HG02938 (cell line): ENCODE measurements around the gene DENND1B.

Experiments
- ATAC-seq: cut with Tn5 transposase; IDR thresholded peaks from one replicate; pipeline ENCODE4 v1.9.1; 2021; ENCODE audit warnings: mild to moderate bottlenecking, moderate library complexity; ENCODE audit not compliant: unreplicated experiment

The DENND1B gene

DNA sequence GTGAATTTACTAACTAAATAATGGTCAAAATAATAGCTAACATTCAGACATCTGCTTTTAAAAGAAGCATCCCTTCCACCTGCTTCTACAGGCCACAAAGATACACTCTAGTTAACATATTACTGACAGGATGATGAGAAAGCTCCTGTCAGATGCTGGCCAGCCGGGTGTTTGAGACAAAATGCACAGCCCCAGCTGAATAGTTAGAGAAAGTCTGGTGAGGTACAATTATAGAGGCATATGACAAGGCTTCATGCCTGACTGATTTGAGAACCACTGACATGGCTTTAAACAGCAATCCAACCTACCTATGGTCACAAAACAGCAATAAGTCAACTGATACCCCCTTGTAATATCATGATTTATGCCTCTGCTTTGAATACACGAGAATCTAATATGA is 137.0 kb downstream of the DENND1B start:
- no peak for ATAC-seq

- ATAC-seq = no peak
Observed at GRCh38 chr1:197637406-197637805, 137.9 kb downstream of the DENND1B start.

GRCh38 chr1:197633447-197634078 is 141.7 kb downstream of the DENND1B start:
- no peak for ATAC-seq

DNA sequence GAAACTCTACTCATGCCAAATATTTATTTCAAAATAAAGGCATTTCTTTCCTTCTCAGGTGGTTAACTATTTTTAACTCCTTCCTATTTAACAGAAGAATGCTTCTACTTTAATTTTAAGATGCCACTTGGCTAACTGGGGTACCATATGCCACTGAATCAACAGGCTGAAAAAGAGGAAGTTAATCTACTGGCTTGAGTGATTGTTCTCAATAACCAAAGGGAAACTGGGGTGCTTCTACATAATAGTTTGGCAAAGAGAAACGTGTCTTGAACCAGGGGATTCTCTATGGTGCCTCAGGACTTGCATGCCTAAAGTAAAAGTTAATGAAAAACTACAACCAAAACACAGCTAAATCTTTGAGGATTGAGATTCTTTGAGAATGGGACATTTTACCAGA is 142.6 kb downstream of the DENND1B start:
- no peak for ATAC-seq

- ATAC-seq = no peak
Observed at GRCh38 chr1:197632005-197632404, 143.3 kb downstream of the DENND1B start.

- ATAC-seq = no peak
Observed at GRCh38 chr1:197622371-197622770, 152.9 kb downstream of the DENND1B start.

- ATAC-seq = no peak
Observed at GRCh38 chr1:197621761-197622160, 153.5 kb downstream of the DENND1B start.

DNA sequence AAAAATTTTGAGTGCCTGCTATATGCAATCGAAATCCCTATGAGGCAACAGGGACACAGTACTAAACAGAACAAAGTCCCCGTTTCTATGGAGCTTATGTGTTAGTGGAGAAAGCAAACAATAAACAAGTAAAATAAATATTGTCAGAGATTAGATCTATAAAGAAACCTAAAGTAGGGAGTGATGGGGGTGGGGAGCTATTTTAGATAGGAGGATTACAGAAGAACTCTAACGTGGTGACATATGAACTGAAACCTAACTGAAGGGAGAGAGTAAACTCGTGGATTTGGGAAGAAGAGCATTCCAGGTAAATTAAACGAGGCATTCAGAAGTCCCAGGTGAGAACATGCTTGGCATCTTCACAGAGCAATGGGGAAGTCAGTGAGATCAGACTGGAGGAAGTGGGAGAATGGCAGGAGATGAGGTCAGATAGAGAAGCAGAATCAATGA is 154.5 kb downstream of the DENND1B start:
- ATAC-seq = no peak

- no peak for ATAC-seq
Observed at GRCh38 chr1:197619008-197619640, 156.2 kb downstream of the DENND1B start.

- ATAC-seq = no peak
Observed at GRCh38 chr1:197618061-197618460, 157.2 kb downstream of the DENND1B start.

GRCh38 chr1:197615693-197616011 is 159.6 kb downstream of the DENND1B start:
- no peak for ATAC-seq

DNA sequence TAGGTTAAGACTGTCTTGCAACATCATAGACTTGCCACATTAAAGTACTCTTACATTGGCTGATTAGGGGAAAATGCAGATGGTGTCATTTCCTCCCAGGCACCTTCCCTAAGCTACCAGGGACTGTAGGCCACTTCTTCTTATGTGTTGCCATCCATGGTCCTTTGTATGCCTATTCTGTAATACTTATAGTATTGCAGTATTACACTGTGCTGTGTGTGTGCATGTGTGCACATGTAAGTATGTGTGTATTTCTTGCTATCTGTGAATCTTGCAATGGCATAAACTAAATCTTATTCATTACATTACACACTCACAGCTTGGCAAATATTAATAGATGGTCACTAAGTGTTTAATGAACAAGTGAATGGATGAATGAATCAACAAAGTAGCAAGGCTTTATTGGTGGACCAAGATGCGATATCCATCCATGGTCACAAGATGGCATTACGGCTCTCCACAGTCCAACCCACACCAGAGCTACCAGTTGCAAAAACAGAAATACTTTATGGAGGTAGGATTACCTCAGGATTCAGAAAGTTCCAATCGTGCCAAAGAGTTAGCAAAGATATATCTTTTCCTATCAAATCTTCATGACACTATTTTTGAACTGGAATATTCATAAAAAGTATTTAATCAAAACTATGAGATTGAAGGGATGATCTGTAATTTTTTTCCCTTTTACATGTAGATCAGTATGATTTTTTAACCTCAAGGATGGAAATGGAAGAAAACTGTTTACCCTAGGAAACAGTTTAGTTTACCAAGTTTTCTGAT is 160.2 kb downstream of the DENND1B start:
- ATAC-seq = peak; percentile 87

DNA sequence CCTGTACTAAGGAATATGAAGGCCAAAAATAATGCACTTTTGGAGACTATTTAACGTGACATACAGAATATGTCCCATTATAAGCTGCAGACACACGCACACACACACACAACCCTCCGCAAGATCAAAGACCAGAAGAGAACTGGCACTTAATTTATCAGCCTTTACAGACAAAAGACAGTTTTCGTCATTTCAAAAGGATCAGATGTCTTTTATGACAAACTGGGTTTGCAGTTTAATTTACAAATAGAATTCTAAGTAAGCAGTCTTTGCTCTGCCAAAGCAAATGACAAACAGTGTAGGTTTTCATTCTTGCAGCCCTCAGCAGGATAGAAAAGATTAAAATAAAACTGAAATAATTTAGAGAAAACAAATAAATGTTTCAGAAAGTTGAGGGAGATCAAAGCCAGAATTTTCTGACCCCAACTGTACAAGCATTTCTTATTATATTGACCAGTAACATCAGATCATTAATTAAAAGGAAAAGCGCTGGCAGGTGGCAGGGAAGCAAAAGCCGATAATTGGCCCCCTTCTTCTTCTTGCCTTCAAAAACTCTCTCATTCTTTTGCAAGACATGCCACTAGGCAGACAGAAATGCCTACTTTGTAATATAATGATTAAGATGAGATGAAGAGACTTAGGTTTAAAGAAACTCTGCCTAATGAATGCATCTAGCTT is 169.0 kb downstream of the DENND1B start:
- no peak for ATAC-seq

DNA sequence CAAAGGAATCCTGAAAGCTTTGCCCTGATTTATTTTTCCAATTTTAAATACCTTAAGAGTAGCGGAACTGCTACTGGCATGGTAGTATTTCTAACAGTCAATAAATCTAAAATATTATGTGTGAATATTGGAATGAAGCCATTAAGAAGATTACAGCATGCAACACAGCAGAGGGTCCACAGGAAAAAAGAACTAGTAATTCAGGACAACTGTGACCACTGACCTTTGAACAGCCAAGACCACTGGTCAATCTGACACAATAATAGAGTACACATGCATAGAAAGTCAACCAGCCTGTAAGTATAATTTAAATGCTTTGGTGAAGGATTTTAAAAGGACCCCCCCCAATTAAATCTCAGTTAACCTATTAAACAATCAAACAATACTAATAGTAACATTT is 171.0 kb downstream of the DENND1B start:
- ATAC-seq = no peak

DNA sequence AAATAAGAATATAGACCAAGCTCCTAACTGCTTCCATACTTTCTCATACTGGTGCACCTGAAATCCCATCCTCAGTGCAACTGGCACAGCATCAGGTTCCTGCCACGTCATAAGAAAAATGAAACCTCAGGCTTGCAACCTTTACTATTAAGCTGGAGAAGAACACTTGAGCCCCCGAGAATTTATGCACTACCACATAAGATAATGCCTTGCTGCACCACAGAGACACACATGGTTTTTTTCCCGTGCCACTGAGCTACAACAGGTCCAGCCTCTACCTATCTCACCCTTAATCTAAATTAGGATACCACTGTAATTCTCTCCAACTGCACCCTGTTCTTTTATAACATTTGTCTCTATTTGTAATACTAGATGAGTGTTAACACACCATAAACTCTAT is 174.5 kb downstream of the DENND1B start:
- ATAC-seq = no peak

GRCh38 chr1:197599789-197600188 is 175.5 kb downstream of the DENND1B start:
- ATAC-seq = no peak

- no peak for ATAC-seq
Observed at GRCh38 chr1:197598935-197599334, 176.3 kb downstream of the DENND1B start.

DNA sequence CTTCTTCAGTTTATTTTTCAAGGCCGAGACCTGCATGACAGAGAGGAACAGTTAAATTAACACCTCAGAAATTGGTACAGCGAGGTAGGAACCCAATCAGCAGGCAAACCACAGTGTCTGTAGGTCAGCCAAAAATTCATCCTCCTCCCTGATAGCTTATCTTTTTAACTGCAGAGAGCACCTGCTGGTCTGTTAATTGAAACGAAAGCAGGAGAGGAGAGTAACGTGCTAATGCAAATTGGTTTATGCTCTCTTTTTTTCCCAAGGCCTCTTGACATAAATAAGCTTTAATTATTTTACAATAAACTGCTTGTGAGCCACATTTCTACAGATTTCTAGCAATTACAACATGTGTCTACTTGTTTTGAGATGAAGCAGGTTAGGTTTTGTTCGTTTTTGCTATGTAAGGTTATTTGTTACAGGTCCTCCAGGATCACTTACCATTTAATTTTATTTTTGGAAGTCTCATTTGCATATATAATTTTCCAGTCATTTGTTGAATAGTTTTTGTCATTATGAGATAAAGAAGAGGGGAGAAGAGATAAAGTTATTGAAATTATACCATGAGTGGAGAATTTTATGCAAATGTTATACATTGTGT is 179.9 kb downstream of the DENND1B start:
- no peak for ATAC-seq

DNA sequence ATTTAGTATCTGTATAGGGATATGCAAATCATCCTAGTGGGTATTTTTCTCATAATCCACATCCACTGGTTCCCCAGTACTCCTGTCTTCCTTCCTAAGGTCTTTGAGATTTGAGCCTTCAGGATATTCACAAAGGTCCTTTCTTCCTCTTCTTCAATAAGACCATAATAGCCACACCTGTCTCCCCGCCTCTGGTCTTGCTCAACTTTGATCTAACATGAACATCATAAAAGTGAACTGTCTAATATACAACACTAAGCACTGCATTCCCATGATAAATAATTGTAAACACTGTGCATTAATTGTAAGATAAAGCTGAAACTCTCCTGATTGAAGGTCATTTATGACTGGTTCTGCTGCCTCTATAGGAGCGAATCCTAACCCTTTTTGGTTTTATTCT is 184.6 kb downstream of the DENND1B start:
- no peak for ATAC-seq

DNA sequence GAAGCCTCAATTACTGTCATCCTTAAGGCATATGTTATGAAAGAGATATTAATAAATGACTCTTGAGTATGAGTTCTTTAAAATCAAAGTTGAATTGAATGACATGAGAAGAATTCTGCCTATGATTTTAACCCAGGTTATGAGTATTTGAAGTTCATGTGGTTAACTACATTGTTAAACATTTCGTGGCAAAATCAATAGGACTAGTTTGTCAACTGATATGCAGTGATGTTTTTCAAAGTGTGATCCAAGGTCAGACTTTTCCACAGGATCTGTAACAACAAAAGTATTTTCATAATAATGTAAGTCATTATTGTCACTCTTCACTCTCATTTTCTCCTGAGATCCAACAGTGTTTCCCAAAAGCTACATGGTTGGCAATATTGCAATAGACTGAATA is 189.5 kb downstream of the DENND1B start:
- ATAC-seq = no peak

DNA sequence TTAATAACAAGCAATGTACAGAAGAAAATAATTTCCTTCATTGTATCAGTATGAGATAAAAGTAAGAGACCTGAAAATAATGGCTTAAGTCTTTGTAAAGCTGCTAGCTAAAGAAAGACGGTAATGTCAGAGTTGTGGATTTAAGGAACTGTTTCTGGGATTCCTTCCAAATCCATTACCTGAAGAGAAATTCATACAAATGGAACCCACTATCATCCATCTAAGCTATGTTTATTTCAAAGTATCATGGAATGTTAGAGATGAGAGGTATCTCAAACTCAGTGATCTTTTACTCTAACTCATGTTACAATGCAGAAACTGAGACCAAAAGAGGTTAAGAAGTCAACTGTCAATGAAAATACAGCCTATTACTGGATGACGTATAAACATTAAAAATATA is 197.7 kb downstream of the DENND1B start:
- ATAC-seq = no peak
